Osteocyte (in vitro differentiated cells): Measurements from ENCODE around the gene TAC3. TPM values are rescaled to one million over a fixed set of nuclear protein-coding genes. Genes with fewer than 3 reads are reported as not detected.

Experiments
- DNase-seq: peaks from one replicate; pipeline ENCODE4 v3.0.0; 2021; ENCODE audit warnings: mixed read lengths; ENCODE audit not compliant: unreplicated experiment; ENCODE audit errors: extremely low spot score
- H3K27ac Mint-ChIP-seq: one replicate; pipeline ENCODE4 v1.8.0; 2021; ENCODE audit warnings: mild to moderate bottlenecking, mixed read lengths; ENCODE audit not compliant: unreplicated experiment
- H3K27me3 Mint-ChIP-seq: one replicate; pipeline ENCODE4 v1.8.0; 2021; ENCODE audit warnings: mixed read lengths; ENCODE audit not compliant: unreplicated experiment
- H3K36me3 Mint-ChIP-seq: one replicate; pipeline ENCODE4 v1.8.0; 2021; ENCODE audit warnings: mixed read lengths; ENCODE audit not compliant: unreplicated experiment
- H3K4me1 Mint-ChIP-seq: one replicate; pipeline ENCODE4 v1.8.0; 2021; ENCODE audit warnings: mixed read lengths; ENCODE audit not compliant: unreplicated experiment
- H3K4me3 Mint-ChIP-seq: one replicate; pipeline ENCODE4 v1.8.0; 2021; ENCODE audit warnings: mild to moderate bottlenecking, moderate library complexity, mixed read lengths; ENCODE audit not compliant: unreplicated experiment
- H3K9me3 Mint-ChIP-seq: one replicate; pipeline ENCODE4 v1.8.0; 2021; ENCODE audit warnings: mixed read lengths; ENCODE audit not compliant: unreplicated experiment
- CTCF ChIP-seq: fragments of 200-600 bp; sonication (generic); IDR thresholded peaks from 2 replicates; pipeline ENCODE4 v1.5.0; 2021; ENCODE audit warnings: antibody characterized with exemption, mild to moderate bottlenecking, moderate library complexity
- total RNA-seq: library from RNA; stranded (reverse); gene quantifications from 2 replicates; pipeline ENCODE4 v1.2.1, GENCODE V29; 2021

Gene TAC3
- total RNA-seq, 1 donor from 2014 or later, result not detected

DNA sequence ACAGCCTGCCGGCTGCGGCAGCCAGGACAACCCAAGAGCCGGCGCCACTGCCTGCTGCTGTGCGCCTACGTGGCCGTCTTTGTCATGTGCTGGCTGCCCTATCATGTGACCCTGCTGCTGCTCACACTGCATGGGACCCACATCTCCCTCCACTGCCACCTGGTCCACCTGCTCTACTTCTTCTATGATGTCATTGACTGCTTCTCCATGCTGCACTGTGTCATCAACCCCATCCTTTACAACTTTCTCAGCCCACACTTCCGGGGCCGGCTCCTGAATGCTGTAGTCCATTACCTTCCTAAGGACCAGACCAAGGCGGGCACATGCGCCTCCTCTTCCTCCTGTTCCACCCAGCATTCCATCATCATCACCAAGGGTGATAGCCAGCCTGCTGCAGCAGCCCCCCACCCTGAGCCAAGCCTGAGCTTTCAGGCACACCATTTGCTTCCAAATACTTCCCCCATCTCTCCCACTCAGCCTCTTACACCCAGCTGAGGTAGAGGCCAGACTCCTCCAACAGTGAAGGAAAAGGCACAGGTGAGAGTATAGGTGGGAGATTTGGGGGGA, 20.3 kb downstream of the TAC3 start:
- no peaks in the 10 kb centered on the region for H3K4me1 Mint-ChIP-seq

GRCh38 chr12:56995201-56995929, 21.0 kb downstream of the TAC3 start:
- H3K9me3 Mint-ChIP-seq, result no peaks in the 10 kb centered on the region
- H3K36me3 Mint-ChIP-seq, result peaks cover 12% of the 10 kb centered on the region
- no peak overlapping the region for H3K27ac Mint-ChIP-seq
- H3K4me3 Mint-ChIP-seq, result no peak overlapping the region
- peaks cover 8% of the 10 kb centered on the region for H3K27me3 Mint-ChIP-seq
- no peaks in the 10 kb centered on the region for H3K4me1 Mint-ChIP-seq
- no peak for TF ChIP-seq CTCF
- peak; percentile 81 for DNase-seq

More for the DNA sequence above, 20.3 kb downstream of the TAC3 start:
- no peak overlapping the region for H3K4me3 Mint-ChIP-seq
- H3K36me3 Mint-ChIP-seq, result peaks cover 13% of the 10 kb centered on the region
- H3K9me3 Mint-ChIP-seq, result no peaks in the 10 kb centered on the region
- peaks cover 4% of the 10 kb centered on the region for H3K27me3 Mint-ChIP-seq
- TF ChIP-seq CTCF, result no peak
- no peak overlapping the region for H3K27ac Mint-ChIP-seq
- peak; percentile 70 for DNase-seq

DNA sequence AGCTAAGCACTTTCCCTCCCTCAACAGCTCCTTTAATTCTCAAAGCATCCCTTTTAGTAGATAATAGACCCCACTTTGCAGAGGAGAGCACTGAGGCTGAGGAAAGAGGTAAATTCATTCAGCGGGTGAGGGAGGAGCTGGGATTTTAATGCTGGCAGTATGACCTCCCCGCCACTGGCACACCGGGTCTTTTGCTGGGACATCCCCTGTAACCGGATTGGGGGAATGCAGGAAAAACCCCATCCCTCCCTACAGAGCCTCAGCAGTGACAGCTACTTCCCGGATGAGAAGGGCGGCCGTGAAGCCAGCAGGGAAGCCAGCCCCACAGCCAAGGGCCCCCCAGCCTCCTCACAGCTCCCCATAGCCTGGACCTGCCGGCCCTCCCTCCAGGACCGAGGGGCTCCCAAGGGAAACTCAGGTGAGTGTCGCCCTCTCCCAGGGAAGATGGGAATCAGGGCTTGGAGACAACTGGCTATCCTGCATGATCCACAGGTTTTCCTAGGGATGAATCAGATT, 22.0 kb downstream of the TAC3 start:
- Mint-ChIP-seq H3K27ac (no peak overlapping the region), H3K4me1 (no peaks in the 10 kb centered on the region), H3K9me3 (no peaks in the 10 kb centered on the region), H3K27me3 (peaks cover 17% of the 10 kb centered on the region), H3K4me3 (no peak overlapping the region), H3K36me3 (peaks cover 10% of the 10 kb centered on the region)
- DNase-seq, result peak; percentile 76
- TF ChIP-seq CTCF, result no peak

DNA sequence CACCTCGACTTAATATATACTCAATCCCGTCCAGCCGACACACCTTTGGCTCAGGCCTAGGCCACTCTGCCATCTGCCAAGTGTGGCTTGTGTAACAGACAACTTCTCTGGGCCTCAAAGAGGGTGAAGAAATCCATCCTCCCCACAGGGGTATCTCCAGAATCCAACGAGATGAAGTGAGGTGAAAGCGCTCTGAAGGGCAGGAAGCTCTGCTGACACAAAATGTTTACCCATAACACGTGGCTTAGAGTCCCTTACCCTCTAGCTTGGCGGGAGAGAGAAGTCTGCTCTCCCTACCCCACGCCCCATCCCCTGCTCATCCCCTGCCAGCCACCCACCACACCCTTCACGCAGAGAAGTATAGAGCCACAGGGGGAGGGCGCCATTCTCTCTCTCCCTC, 23.0 kb downstream of the TAC3 start:
- no peaks in the 10 kb centered on the region for H3K4me1 Mint-ChIP-seq
- no peak overlapping the region for H3K4me3 Mint-ChIP-seq
- H3K27ac Mint-ChIP-seq, result no peak overlapping the region
- no peaks in the 10 kb centered on the region for H3K9me3 Mint-ChIP-seq
- peak; percentile 60 for DNase-seq
- peaks cover 7% of the 10 kb centered on the region for H3K36me3 Mint-ChIP-seq
- TF ChIP-seq CTCF, result no peak
- H3K27me3 Mint-ChIP-seq, result peaks cover 20% of the 10 kb centered on the region
